Cerebellar nuclear complex (tissue), 1 donor: ENCODE data around the gene ELAPOR2.
"Not testable (repeated sequence)": the region's sequence is repeated elsewhere in the genome, so short reads cannot be mapped to it uniquely, and the experiment has no call there.

Experiments
- DNase-seq, 2 experiments: peaks; one replicate each; lab custom pipeline; 2025; lab: John Stamatoyannopoulos, UW

ELAPOR2 gene, protein sequence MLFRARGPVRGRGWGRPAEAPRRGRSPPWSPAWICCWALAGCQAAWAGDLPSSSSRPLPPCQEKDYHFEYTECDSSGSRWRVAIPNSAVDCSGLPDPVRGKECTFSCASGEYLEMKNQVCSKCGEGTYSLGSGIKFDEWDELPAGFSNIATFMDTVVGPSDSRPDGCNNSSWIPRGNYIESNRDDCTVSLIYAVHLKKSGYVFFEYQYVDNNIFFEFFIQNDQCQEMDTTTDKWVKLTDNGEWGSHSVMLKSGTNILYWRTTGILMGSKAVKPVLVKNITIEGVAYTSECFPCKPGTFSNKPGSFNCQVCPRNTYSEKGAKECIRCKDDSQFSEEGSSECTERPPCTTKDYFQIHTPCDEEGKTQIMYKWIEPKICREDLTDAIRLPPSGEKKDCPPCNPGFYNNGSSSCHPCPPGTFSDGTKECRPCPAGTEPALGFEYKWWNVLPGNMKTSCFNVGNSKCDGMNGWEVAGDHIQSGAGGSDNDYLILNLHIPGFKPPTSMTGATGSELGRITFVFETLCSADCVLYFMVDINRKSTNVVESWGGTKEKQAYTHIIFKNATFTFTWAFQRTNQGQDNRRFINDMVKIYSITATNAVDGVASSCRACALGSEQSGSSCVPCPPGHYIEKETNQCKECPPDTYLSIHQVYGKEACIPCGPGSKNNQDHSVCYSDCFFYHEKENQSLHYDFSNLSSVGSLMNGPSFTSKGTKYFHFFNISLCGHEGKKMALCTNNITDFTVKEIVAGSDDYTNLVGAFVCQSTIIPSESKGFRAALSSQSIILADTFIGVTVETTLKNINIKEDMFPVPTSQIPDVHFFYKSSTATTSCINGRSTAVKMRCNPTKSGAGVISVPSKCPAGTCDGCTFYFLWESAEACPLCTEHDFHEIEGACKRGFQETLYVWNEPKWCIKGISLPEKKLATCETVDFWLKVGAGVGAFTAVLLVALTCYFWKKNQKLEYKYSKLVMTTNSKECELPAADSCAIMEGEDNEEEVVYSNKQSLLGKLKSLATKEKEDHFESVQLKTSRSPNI

DNA sequence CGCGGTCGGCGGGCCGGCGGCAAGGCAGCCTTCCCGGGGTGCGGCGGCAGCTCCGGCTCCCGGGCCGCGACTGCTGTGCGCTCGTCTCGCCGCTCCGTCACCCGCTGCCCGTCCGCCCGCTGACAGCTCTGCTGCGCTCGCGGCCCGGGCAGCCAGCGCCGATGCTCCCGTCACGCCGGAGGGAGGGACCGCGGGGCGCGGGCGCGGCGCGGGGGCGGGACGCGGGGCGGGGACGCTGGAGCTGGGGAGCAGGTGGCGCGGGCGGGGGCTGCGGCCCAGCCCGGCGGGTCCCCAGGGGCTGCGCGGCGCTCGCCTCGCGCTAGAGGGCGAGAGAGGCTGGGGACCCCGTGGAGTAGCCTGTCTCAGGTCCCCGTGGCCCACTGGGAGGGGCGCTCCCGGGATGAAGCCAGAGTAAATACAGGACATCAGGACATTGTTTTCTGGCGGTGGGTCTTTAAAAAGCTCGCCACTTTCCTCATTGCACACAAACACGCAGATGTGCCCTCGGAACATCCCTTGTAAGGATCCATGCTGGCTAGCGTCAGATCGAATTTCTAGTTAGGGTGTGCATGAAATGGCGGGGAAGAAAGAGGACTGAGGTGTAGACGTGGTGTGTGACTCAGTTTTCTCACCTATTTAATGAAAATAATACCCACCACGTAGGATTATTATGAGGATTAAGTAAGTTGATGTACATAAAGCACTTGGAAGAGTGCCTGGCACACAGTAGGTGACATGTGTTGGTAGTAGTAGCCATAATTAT lies at the start of gene ELAPOR2:
TSS of gene ELAPOR2 (minus strand) at position 130 of the 763 bp plus-strand sequence. CDS start 141 bp downstream, outside the sequence.
- DNase-seq = peak; percentile 45 to 64

DNA sequence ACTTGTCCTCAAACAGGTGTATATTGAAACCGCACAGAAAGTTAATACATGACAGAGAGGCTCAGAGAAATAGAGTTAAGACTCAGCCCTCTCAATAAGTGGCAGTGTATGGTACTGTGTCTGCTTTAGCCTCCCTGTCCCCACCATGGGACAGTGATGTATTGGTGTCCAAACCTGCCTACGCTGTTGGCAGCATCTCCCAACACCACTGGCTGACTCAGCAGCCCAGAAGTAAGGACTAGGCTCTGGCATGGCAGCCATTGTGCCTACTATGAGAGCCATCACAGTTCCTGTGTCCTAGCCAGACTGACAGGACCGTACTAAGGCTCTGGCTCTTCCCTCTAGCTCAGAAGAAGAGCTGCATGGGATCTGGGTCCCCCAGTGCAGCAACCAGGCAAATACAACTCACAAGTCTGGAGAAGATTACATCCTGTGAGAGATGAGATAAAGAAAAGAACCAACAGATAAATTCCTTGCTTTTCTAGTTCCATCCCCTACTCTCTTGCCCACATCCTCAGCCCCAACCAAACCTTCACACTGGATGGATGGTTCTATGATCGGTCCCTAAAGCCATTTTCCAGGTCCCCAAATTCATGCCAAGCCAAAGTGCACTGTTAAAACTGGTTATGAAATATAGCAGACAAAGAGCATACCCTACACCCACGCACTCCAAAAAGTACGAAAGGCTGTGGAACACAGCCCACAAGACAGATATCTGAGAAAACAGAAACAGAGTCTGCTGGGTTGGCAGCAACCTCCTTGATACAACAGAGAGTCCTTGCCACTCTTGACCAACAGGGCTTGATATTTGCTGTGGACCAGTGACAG lies 48.7 kb upstream of the ELAPOR2 start:
- no peak for DNase-seq

DNA sequence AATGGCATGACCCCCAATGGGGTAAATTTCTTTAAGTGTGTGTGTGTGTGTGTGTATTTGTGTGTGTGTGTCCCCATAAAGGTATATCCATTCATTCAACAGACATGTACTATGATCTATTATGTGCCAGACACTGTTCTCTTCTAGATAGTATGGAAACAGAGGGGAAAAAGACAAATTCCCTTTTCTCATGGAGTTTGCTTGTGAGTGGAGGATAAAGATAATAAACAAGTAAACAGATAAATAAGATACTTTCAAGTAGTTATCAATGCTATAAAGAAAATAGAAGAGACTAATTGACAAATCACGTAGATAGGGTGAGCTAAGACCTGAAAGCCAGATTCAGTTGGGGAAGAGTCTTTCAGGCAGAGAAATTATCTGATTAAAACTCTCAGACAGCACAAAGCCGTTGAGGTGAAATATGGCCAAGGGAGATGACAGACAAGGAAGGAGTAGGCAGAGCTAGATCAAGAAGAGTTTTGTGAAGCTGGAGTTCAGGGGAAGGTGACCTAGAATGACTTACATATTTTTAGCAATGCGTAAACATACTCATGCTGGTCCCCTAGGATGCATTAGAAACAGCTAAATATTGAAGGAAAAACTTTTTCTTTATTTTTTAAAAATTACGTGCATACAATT lies 47.6 kb upstream of the ELAPOR2 start:
- no peak for DNase-seq

DNA sequence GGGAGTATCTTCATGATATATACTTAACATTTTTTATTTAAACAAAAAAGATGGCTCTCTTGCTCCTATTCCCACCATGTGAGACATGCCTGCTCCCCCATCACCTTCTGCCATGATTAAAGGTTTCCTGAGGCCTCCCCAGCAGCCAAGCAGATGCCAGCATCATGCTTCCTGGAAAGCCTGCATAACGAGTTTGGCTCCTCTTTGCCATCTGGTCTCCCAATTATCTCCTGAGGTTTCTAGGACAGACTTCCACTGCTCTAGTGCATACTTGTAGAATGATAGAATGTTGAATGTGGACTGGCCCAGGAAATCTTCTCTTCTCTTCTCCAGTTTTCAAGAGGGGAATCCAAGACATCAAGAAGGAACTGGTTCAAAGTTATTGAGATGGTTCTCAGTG lies 45.9 kb upstream of the ELAPOR2 start:
- DNase-seq = no peak

DNA sequence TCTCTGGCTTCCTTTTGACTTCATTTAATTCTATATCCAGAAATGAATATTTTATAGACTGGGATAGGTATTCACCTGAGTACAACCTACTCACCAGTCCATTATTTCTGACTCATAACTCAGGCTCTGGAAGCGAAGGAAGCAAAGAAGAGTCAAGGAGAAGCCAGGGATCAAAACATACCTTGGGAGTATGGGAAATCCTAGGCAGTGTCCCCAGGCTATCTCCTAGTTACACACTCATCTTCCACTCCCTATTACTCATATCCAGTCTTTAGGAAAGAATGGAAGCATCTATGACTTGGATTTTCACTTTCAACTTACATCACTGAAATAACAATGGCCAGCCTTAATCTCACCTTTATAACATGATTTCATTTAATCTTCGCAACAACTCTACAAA lies 40.9 kb upstream of the ELAPOR2 start:
- DNase-seq = no peak

DNA sequence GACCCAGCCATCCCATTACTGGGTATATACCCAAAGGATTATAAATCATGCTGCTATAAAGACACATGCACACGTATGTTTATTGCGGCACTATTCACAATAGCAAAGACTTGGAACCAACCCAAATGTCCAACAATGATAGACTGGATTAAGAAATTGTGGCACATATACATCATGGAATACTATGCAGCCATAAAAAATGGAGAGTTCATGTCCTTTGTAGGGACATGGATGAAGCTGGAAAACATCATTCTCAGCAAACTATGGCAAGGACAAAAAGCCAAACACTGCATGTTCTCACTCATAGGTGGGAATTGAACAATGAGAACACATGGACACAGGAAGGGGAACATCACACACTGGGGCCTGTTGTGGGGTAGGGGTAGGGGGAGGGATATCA lies 37.9 kb upstream of the ELAPOR2 start:
- not testable (repeated sequence) for DNase-seq

DNA sequence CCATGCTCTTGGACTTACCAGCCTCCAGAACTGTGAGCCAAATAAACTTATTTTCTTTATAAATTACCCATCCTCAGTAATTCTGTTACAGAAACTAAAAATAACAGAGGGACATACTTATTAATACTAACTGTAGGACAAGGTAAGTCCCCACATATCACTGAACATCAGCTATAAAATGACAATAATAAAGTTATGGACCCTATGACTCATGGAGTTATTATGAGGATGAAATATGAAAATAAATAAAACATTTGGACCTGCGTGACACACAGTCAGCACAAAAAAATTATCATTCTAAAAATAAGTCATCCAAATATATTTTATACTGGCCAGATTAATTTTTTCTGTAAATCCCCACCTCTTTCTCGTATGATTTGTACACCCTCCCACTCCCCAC lies 34.9 kb upstream of the ELAPOR2 start:
- no peak for DNase-seq

DNA sequence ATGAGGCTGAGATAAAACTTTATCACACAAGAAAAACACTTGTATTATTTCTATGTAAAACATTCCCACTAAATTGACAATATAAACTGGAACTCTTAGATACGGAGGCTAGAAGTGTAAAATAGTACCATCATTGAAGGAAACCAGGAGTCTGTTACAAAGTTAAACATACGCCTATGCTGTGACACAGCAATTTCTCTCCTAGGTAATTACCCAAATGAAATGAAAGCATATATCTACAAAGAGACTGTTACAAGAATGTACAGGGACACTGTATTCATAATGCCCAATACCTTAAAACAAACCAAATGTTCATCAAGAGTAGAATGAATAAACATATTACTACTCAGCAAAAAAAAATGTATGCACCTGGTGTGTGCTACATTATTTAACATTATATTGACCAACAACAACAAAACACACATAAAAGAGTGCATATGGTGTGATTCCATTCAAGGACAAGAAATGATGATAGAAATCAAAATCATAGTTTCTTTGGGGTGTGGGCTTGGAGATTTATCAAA lies 33.2 kb upstream of the ELAPOR2 start:
- DNase-seq = no peak

DNA sequence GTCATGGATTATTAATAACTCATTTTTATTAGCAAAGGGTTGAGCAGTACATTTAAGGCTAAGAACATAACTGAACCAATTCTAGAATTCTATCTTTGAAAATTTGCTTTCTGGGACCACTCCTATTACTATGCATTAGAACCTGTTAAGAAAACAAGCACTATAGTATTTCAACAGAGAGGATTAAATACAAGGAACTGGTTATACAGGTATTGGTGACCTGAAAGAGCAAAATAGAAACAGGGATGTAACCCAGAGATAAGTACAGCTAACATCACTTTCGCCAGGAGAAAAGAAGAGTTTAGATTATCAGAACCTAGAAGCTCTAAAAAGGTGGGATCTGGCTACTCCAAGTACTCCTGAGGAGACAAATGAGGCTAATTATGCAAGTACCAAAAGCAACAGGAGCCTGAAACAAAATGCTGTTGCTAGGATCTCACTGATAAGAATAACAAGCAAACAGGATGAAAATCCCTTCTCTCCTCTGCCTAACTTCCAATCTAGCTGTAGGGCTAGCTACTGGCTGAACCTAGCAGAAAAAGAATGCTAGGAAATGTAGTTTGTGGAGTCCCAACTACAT lies 32.1 kb upstream of the ELAPOR2 start:
- DNase-seq = no peak

DNA sequence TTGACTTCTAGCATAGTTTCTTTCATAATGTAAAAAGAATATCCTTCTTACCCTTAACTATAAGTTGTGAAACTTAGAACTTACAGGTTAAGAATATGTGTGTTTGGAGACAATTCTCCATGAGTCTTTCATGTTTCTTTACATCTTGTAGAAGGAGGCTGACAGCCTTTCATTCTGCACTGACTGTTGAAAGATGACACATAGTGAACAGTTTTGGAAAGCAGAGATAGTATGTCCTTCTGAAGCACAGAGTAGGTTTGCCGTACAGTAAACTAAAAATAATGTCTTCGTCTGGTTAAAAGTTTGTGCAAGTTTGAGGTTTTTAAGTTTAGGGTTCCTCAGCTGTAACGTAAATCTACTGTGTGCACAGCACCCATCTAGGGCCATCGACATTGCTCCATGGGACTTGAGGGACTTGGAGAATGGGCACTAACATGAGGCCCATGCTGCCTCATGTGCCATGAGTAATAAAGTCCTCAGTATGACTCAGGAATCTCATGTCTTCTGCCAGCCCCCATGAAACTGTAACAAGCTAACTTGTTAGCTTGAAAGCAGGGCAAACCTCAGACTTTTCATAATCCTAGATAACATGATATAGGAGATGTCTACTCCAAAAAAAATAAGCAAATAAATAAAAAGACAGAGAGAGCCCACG lies 24.5 kb upstream of the ELAPOR2 start:
- DNase-seq = no peak

DNA sequence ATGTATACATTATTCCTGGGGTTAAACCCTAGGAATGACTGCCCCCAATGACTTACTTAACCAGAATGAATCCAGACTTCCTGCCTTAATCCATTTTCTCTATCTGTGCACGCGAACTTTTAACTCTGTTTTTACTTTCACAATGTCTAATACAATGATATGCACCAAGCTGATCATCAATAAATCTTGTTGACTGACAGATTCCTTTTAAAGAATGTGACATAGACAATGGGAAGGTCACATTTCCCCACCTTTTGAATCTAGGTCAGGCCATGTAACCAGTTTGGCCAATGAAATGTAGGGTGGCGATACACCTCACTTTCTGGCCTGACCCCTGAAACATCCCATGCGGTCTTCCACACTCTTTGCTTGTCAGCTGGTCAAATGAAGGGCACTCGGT lies 23.2 kb upstream of the ELAPOR2 start:
- DNase-seq = no peak

DNA sequence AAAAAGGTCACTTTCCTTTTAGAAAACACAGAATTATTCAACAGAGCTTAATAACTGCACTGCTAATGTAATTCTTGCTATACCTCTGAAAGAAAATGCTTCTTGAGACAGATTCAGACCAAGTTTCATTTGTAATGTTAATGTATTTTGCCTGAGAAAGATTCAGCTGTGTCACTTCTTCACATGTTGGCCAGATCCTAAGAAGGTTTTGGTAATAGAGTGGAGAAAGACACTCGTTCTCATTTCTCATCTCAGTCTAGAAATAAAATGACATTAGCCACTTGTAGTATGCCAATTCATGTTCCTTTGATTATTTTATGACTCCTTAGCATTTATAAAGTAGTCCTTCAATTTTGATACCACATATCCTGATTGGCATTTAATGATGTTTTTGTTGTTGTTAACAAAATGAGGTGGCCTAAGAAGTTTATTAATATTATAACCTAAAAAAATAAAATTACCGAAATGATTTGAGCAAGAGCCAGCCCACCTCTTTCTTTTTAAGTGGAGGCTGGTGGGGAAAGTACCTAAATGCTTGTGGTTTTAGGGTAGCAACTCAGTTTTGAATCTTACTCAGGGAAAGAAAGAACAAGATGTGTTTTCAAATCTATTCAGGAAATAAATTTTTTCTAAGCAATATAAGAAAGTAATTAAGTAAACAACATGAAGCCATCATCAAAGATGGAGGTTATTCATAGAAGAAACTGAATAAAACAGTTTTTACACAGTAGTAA lies 16.4 kb upstream of the ELAPOR2 start:
- DNase-seq = no peak

DNA sequence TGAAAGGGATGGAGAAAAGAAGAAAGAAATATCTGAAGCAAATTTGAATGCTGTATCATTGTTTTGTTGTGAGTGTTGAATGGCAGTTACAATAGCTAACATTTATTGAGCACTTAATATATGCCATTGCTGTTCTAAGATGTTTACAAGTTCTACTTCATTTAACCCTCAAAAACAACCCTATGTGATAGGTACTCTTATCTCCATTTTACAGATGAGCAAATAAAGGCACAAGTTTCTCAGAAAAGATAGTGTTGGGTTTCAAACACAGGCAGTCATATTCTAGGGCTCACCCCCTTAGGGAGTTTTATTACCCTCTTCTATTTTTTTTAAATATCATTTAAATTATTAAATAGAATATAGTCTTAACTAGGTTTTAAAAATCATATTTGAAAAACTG lies 8.3 kb upstream of the ELAPOR2 start:
- no peak for DNase-seq

DNA sequence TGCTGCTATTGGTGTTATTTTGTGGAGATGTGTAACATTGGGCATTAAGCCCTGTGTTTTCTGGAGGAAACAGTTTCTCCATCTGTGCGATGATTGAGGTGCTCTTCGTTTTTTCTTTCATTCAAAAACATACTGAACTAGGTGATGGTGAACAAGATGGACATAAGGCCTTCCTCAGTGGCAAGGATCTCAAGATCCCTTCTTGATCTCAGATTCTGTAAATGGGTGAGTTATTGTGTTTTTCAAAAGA lies 759 bp upstream of the ELAPOR2 start:
- DNase-seq = no peak

DNA sequence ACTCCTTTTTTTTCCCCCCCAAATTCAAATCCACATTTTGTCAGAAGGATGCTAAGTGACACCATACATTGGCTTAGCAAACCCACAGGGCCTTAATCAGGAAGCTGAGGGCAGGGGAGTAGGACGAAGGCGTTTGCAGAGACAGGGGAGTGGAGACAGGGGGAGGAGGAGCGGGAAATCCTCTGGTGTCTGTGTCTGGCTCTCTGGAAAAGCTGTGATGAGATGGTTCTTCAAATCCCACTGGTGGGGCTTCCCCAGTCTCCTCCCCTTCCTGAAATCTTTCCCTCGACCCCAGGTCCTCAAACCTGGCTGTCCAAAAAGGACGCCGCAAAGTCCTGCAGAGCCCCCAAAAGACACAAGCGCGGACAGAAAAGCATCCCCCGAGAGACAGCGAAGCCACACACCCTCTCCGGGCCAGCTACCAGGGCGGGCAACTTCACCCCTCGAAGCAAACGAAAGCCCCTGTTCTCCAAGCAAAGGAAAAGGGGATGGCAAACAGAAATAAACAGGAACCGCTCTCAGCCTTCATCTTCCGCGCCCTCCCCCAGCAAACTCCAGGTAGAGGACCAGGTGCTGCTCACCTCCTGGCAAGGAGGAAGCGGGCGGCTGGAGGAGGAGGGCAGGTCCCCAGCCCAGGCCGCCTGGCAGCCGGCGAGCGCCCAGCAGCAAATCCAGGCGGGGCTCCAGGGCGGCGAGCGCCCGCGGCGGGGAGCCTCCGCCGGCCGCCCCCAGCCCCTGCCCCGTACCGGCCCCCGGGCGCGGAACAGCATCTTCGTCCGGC lies 520 bp downstream of the ELAPOR2 start:
- peak in 1 of 2 experiments; percentile 19 for DNase-seq

DNA sequence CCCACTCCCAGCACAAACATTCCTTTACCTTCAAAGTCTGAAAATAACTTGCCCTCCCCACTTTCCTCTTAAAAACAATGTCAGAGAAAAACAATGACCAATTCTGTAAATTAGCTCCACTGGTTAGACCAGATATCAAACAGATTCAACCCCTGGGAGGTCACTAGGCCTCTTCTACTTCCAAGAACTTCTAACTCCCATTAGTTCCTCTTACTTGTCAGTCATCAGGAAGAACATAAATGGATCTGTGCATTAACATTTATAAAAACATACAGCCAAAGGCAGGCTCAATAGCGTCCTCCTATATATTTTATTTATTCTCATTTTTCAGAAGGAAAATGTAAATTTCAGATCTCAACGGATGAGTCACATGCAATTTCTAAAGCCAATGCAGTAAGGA lies 2.2 kb downstream of the ELAPOR2 start:
- no peak for DNase-seq

DNA sequence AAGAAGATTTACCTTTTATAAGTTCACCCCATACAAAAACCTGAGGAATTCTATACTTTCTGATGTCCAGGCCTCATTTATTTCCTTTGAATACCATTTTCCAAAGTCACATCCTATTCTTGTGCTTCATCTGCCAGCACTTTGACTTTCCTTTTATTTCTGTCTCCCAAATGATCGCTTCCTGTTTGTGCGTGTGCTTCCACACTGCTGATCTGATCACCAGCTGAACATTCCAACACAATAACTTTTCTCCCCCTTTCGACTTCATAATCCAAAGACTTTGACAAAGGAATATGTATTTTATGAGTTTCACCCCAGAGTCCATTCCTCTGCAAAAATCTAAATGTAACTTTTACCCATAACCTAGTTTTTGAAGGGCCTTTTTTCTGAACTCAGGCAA lies 3.1 kb downstream of the ELAPOR2 start:
- DNase-seq = no peak

DNA sequence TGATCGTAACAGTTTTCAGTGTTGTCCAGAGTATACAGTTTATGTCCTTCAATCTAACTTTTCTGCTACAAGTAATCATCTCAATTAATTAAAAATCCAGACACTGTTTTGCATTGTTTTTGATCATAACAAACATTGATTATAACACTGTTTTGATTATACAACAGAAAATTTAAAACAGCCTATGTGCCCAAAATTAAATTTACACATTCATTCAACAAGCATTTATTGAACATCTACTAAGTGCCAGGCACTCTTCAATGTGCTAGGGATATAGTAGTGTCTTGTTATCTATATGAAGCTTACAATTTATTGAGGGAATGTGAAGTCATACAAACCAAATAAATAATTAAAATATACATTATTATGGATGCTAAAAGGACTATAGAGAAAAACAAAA lies 10.6 kb downstream of the ELAPOR2 start:
- no peak for DNase-seq
